Mesenchymal stem cell (in vitro differentiated cells and primary cell): ENCODE measurements around the gene GSAP.

Experiments used
- DNase-seq: peaks from one replicate; pipeline ENCODE4 v3.0.0-alpha.2; 2013
- H2AFZ ChIP-seq: one replicate; pipeline ENCODE4 v1.6.1; 2013; ENCODE audit warnings: low read depth, mild to moderate bottlenecking, control low read depth, inconsistent platforms, low read length, moderate library complexity
- H2AK5ac ChIP-seq: 2 replicates; pipeline ENCODE4 v1.6.1; 2013; ENCODE audit warnings: low read length, moderate library complexity, mild to moderate bottlenecking, inconsistent platforms; ENCODE audit not compliant: severe bottlenecking
- H2BK120ac ChIP-seq: one replicate; pipeline ENCODE4 v1.6.1; 2013; ENCODE audit warnings: low read depth, mild to moderate bottlenecking, inconsistent platforms, low read length, moderate library complexity
- H2BK12ac ChIP-seq, 2 experiments: one replicate each; pipeline ENCODE4 v1.6.1; 2013; ENCODE audit warnings: inconsistent platforms in 2 of 2, low read length in 2 of 2, mild to moderate bottlenecking in 2 of 2, moderate library complexity in 2 of 2, control low read depth in 1 of 2
- H2BK15ac ChIP-seq: one replicate; pipeline ENCODE4 v1.6.1; 2013; ENCODE audit warnings: mild to moderate bottlenecking, low read depth, inconsistent platforms; ENCODE audit not compliant: poor library complexity, severe bottlenecking
- H2BK5ac ChIP-seq: 2 replicates; pipeline ENCODE4 v1.6.1; 2013; ENCODE audit warnings: low read depth, mild to moderate bottlenecking, low read length, control low read depth, inconsistent platforms; ENCODE audit not compliant: poor library complexity, severe bottlenecking
- H3K14ac ChIP-seq, 2 experiments: one replicate each; pipeline ENCODE4 v1.6.1; 2013; ENCODE audit warnings: inconsistent platforms in 2 of 2, low read length in 2 of 2, control low read depth in 1 of 2, mild to moderate bottlenecking in 1 of 2, moderate library complexity in 1 of 2
- H3K18ac ChIP-seq, 2 experiments: one replicate each; pipeline ENCODE4 v1.6.1; 2013; ENCODE audit warnings: inconsistent platforms in 2 of 2, low read length in 2 of 2, control low read depth in 1 of 2, low read depth in 1 of 2, mild to moderate bottlenecking in 1 of 2
- H3K23ac ChIP-seq, 2 experiments: one replicate each; pipeline ENCODE4 v1.6.1; 2013; ENCODE audit warnings: inconsistent platforms in 2 of 2, low read length in 2 of 2, mild to moderate bottlenecking in 2 of 2, moderate library complexity in 2 of 2, control low read depth in 1 of 2
- H3K27ac ChIP-seq: 2 replicates; pipeline ENCODE4 v1.5.1; 2013; ENCODE audit warnings: mild to moderate bottlenecking, moderate library complexity, low read length, control low read depth, inconsistent platforms; ENCODE audit not compliant: poor library complexity, severe bottlenecking
- H3K27me3 ChIP-seq, 2 experiments: 2 replicates each; pipeline versions ENCODE4 v1.6.1 to v1.7.0; 2013; ENCODE audit warnings: low read length in 2 of 2, mild to moderate bottlenecking in 2 of 2, moderate library complexity in 2 of 2, control low read depth in 1 of 2, inconsistent platforms in 1 of 2; ENCODE audit not compliant: control insufficient read depth in 1 of 2, insufficient read depth in 1 of 2
- H3K36me3 ChIP-seq, 2 experiments: 2 replicates each; pipeline versions ENCODE4 v1.6.1 to v1.7.0; 2013; ENCODE audit warnings: low read length in 2 of 2, control low read depth in 1 of 2, inconsistent platforms in 1 of 2, low read depth in 1 of 2, mild to moderate bottlenecking in 1 of 2; ENCODE audit not compliant: insufficient read depth in 2 of 2, control insufficient read depth in 1 of 2
- H3K4ac ChIP-seq, 2 experiments: one replicate each; pipeline ENCODE4 v1.6.1; 2013; ENCODE audit warnings: inconsistent platforms in 2 of 2, low read length in 2 of 2, mild to moderate bottlenecking in 2 of 2, moderate library complexity in 2 of 2, control low read depth in 1 of 2, low read depth in 1 of 2
- H3K4me1 ChIP-seq: 2 replicates; pipeline ENCODE4 v1.6.1; 2013; ENCODE audit warnings: low read depth, low read length, control low read depth; ENCODE audit not compliant: control insufficient read depth, insufficient read depth
- H3K4me2 ChIP-seq: 2 replicates; pipeline ENCODE4 v1.6.1; 2013; ENCODE audit warnings: low read length, mild to moderate bottlenecking, inconsistent platforms; ENCODE audit not compliant: poor library complexity, severe bottlenecking
- H3K4me3 ChIP-seq, 2 experiments: 2 replicates each; pipeline versions ENCODE4 v1.5.1 to v1.7.0; 2013; ENCODE audit warnings: low read length in 2 of 2, mild to moderate bottlenecking in 2 of 2, control low read depth in 1 of 2, low read depth in 1 of 2; ENCODE audit not compliant: insufficient read depth in 1 of 2
- H3K79me1 ChIP-seq: replicated peaks from 2 replicates; pipeline ENCODE4 v1.6.1; 2013; ENCODE audit warnings: mild to moderate bottlenecking, control low read depth, low read length, inconsistent platforms; ENCODE audit not compliant: poor library complexity, severe bottlenecking
- H3K9ac ChIP-seq: 2 replicates; pipeline ENCODE4 v1.7.0; 2013; ENCODE audit warnings: mild to moderate bottlenecking, low read length, moderate library complexity
- H3K9me3 ChIP-seq: 2 replicates; pipeline ENCODE4 v1.7.0; 2013; ENCODE audit warnings: mild to moderate bottlenecking, low read length; ENCODE audit not compliant: control insufficient read depth
- H4K8ac ChIP-seq: one replicate; pipeline ENCODE4 v1.6.1; 2013; ENCODE audit warnings: inconsistent platforms, mild to moderate bottlenecking, low read length, moderate library complexity
- H4K91ac ChIP-seq: one replicate; pipeline ENCODE4 v1.6.1; 2013; ENCODE audit warnings: mild to moderate bottlenecking, low read length, inconsistent platforms
- WGBS: methylation state at CpG from one replicate; pipeline ENCODE4 v1.1.7; 2013; ENCODE audit warnings: mixed read lengths; 5-methylcytosine and 5-hydroxymethylcytosine counted together

GSAP gene

GRCh38 chr7:77413128-77413527, 3.0 kb downstream of the GSAP start:
- Histone ChIP-seq H4K8ac (no peak overlapping the region), H3K9me3 (no peaks in the 10 kb centered on the region), H2AFZ (no peak overlapping the region), H3K27me3 (peaks cover 0 to 18% of the 10 kb centered on the region in 2 experiments), H3K9ac (peak overlapping the region; percentile 19), H2BK12ac (peak overlapping the region; percentile 23 to 52), H3K23ac (no peak overlapping the region), H3K27ac (no peak overlapping the region), H3K4me3 (no peak overlapping the region), H3K18ac (peak overlapping the region in 1 of 2 experiments; percentile 43), H3K14ac (no peak overlapping the region), H2BK5ac (no peak overlapping the region), H3K4me2 (no peak overlapping the region), H3K36me3 (no peaks in the 10 kb centered on the region), H4K91ac (no peak overlapping the region), H3K4me1 (peaks cover 13% of the 10 kb centered on the region), H2BK120ac (peak overlapping the region; percentile 19), H3K79me1 (no peaks in the 10 kb centered on the region), H2AK5ac (no peak overlapping the region), H2BK15ac (no peak overlapping the region), H3K4ac (no peak overlapping the region)
- DNase-seq, result no peak
- WGBS, result 68% methylated on average over 3 of the region's 4 CpGs

- 91% methylated on average over 5 of the region's 5 CpGs for WGBS
These were observed 6.2 kb downstream of the GSAP start for GRCh38 chr7:77409739-77410547.

GRCh38 chr7:77409005-77409738, 7.0 kb downstream of the GSAP start:
- H3K23ac ChIP-seq, result no peak overlapping the region
- no peak overlapping the region for H2BK12ac ChIP-seq
- no peak overlapping the region for H2BK5ac ChIP-seq
- H2BK120ac ChIP-seq, result no peak overlapping the region
- no peak overlapping the region for H3K4me3 ChIP-seq
- H3K27me3 ChIP-seq, result no peaks in the 10 kb centered on the region
- H3K79me1 ChIP-seq, result no peaks in the 10 kb centered on the region
- H3K14ac ChIP-seq, result no peak overlapping the region
- H3K4ac ChIP-seq, result no peak overlapping the region
- peak overlapping the region; percentile 79 for H3K9ac ChIP-seq
- DNase-seq, result no peak
- WGBS, result 96% methylated on average over 7 of the region's 7 CpGs
- no peaks in the 10 kb centered on the region for H3K36me3 ChIP-seq
- H2BK15ac ChIP-seq, result no peak overlapping the region
- no peak overlapping the region for H4K91ac ChIP-seq
- H4K8ac ChIP-seq, result no peak overlapping the region
- no peaks in the 10 kb centered on the region for H3K9me3 ChIP-seq
- no peak overlapping the region for H3K18ac ChIP-seq
- no peak overlapping the region for H3K4me2 ChIP-seq
- no peak overlapping the region for H2AK5ac ChIP-seq
- H2AFZ ChIP-seq, result no peak overlapping the region
- no peak overlapping the region for H3K27ac ChIP-seq
- no peaks in the 10 kb centered on the region for H3K4me1 ChIP-seq

More at GRCh38 chr7:77409739-77410547, 6.2 kb downstream of the GSAP start:
- Histone ChIP-seq H3K18ac (no peak overlapping the region), H2BK12ac (no peak overlapping the region), H2BK15ac (no peak overlapping the region), H3K79me1 (no peaks in the 10 kb centered on the region), H3K4me3 (peak overlapping the region in 1 of 2 experiments; percentile 13), H3K4me1 (no peaks in the 10 kb centered on the region), H2AK5ac (no peak overlapping the region), H3K4me2 (no peak overlapping the region), H4K8ac (no peak overlapping the region), H3K14ac (no peak overlapping the region), H3K36me3 (no peaks in the 10 kb centered on the region), H3K23ac (no peak overlapping the region), H3K27me3 (peaks cover 0 to 4% of the 10 kb centered on the region in 2 experiments), H2AFZ (no peak overlapping the region), H3K4ac (no peak overlapping the region), H4K91ac (no peak overlapping the region), H2BK120ac (no peak overlapping the region), H3K9me3 (no peaks in the 10 kb centered on the region), H3K9ac (peak overlapping the region; percentile 79), H3K27ac (no peak overlapping the region), H2BK5ac (no peak overlapping the region)
- DNase-seq, result peak; percentile 81

GRCh38 chr7:77407906-77408305, 8.2 kb downstream of the GSAP start:
- Histone ChIP-seq H2BK12ac (no peak overlapping the region), H3K23ac (no peak overlapping the region), H2BK15ac (no peak overlapping the region), H3K4me1 (no peaks in the 10 kb centered on the region), H2AK5ac (no peak overlapping the region), H3K9me3 (no peaks in the 10 kb centered on the region), H4K8ac (no peak overlapping the region), H4K91ac (no peak overlapping the region), H3K4me3 (no peak overlapping the region), H3K27me3 (no peaks in the 10 kb centered on the region), H3K4ac (no peak overlapping the region), H3K79me1 (no peaks in the 10 kb centered on the region), H3K4me2 (no peak overlapping the region), H3K9ac (no peak overlapping the region), H3K27ac (no peak overlapping the region), H2AFZ (no peak overlapping the region), H3K14ac (no peak overlapping the region), H3K36me3 (no peaks in the 10 kb centered on the region), H2BK120ac (no peak overlapping the region), H3K18ac (no peak overlapping the region), H2BK5ac (no peak overlapping the region)
- no peak for DNase-seq
